ENCODE data around the gene INTS6L. TPM values are rescaled to one million over a fixed set of nuclear protein-coding genes. Genes with fewer than 3 reads are reported as not detected.

Gene INTS6L
- total RNA-seq, 4 donors from 2014 or later = 4.9 to 11.0 (median 7.7) TPM

DNA sequence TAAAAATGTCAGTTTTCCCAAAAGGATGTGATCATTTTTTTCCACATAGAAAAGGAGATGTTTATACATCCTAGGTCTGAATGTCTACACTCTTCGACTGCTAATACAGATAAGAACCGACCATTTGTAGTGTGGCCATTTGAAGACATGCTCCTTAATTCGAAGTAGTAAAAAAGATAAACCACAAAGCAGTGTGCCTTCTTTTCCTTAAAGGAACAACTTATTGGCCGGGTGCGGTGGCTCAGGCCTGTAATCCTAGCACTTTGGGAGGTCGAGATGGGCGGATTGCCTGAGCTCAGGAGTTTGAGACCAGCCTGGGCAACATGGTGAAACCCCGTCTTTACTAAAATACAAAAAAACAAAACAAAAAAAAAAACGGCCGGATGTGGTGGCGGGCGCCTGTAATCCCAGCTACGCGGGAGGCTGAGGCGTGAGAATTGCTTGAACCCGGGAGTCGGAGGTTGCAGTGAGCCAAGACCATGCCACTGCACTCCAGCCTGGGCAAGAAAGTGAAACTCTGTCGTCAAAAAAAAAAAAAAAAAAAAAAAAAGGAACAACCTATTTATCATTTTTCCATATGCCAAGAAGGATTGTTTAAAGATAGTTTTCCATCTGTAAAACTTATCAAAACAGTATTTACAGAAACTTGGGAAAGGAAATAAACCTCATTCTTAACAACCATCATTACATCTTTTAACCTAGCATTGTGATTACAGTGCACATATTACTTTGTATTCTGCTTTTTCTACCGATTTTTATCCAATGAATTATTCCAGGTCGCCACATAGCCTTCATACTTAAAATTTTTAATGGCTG, 2.6 kb downstream of the INTS6L start:
- Histone ChIP-seq H3K4me3 (replicated peaks in 1 of 3) (no peak overlapping the region), H3K27ac (no peak overlapping the region), H3K36me3 (no peaks in the 10 kb centered on the region), H3K27me3 (no peaks in the 10 kb centered on the region), H3K4me1 (no peaks in the 10 kb centered on the region), H3K9me3 (no peaks in the 10 kb centered on the region)
- DNase-seq = no peak
- TF ChIP-seq, protein P1, sequence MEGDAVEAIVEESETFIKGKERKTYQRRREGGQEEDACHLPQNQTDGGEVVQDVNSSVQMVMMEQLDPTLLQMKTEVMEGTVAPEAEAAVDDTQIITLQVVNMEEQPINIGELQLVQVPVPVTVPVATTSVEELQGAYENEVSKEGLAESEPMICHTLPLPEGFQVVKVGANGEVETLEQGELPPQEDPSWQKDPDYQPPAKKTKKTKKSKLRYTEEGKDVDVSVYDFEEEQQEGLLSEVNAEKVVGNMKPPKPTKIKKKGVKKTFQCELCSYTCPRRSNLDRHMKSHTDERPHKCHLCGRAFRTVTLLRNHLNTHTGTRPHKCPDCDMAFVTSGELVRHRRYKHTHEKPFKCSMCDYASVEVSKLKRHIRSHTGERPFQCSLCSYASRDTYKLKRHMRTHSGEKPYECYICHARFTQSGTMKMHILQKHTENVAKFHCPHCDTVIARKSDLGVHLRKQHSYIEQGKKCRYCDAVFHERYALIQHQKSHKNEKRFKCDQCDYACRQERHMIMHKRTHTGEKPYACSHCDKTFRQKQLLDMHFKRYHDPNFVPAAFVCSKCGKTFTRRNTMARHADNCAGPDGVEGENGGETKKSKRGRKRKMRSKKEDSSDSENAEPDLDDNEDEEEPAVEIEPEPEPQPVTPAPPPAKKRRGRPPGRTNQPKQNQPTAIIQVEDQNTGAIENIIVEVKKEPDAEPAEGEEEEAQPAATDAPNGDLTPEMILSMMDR (IDR thresholded peaks at IDR 0.05) = no peak
- TF ChIP-seq POLR2A (IDR thresholded peaks at IDR 0.05) = no peak
- intact Hi-C loops (cut with DNase I) = no loop called here
- WGBS, 2 donors = 90 to 95% methylated on average over 20 of the region's 20 CpGs

DNA sequence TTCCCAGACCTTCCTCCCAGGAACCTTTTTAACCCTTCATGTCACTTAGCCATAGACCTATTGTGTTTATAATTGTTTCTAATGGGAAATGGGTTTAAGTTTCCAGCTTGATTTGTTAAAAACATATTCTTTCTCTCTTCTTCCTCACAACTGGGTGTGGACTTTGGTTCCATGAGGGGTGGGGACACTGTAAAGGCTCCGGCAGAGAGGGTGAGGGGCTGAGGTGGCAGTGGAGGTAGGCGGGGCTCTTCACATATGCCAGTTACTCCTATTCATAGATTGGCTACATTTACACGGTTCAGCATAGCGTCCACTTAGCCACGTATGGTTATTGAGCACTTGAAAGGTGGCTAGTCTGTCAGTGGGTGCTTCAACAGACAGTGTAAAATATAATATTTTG, 7.8 kb downstream of the INTS6L start:
- no peak overlapping the region for H3K27ac ChIP-seq
- H3K9me3 ChIP-seq = no peaks in the 10 kb centered on the region
- TF ChIP-seq, protein P1 (IDR thresholded peaks at IDR 0.05) = no peak
- no peak for TF ChIP-seq POLR2A (IDR thresholded peaks at IDR 0.05)
- no peak for DNase-seq
- intact Hi-C loops (cut with DNase I) = no loop called here
- H3K27me3 ChIP-seq = no peaks in the 10 kb centered on the region
- no peak overlapping the region for H3K4me3 ChIP-seq (replicated peaks in 1 of 3)
- no peaks in the 10 kb centered on the region for H3K36me3 ChIP-seq
- H3K4me1 ChIP-seq = no peaks in the 10 kb centered on the region
- WGBS, 2 donors = 90 to 96% methylated on average over 5 of the region's 5 CpGs

DNA sequence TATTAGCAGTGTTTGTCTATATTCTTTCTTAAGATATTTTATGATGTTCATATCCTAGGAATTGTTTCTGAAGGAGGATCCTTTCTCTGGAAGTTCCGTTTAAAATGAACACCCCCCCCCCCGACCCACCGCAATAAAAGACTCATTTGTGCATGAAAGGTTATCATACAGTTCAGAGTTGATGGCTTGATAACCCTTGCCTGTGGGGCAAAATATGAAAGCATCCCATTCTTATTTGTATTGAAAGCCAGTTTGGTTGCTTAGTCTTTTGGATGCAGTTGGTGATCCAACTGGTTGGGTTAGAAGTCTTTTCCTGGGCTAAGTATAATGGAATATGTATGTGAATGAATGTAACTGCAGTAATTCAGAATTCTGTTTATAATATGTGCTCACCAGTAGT, 8.3 kb downstream of the INTS6L start:
- no peak overlapping the region for H3K27ac ChIP-seq
- no peaks in the 10 kb centered on the region for H3K4me1 ChIP-seq
- no peaks in the 10 kb centered on the region for H3K9me3 ChIP-seq
- no peaks in the 10 kb centered on the region for H3K36me3 ChIP-seq
- intact Hi-C loops (cut with DNase I) = no loop called here
- TF ChIP-seq POLR2A (IDR thresholded peaks at IDR 0.05) = no peak
- H3K27me3 ChIP-seq = no peaks in the 10 kb centered on the region
- no peak for DNase-seq
- WGBS, 2 donors = 90 to 92% methylated on average over 3 of the region's 3 CpGs
- no peak overlapping the region for H3K4me3 ChIP-seq (replicated peaks in 1 of 3)

DNA sequence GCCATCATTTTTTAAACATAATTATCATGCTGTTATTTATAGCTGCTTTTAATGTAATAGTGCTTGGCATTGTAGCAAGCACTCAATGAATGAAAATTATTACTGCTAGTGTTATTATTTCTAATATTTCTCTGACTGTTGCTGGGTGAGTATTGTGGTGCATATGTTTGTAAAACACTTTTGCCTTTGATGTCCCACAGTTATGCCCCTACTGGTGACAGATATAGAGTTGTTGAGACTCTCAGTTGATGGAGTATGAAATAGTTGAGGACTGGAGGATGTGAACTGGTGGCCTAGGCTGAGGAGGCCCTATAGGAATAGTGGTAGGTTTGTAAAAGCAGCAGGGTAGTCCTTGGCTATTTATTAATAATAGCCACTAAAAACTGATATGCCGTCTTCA, 9.6 kb downstream of the INTS6L start:
- H3K27me3 ChIP-seq = no peaks in the 10 kb centered on the region
- no peak overlapping the region for H3K27ac ChIP-seq
- H3K36me3 ChIP-seq = no peaks in the 10 kb centered on the region
- no peaks in the 10 kb centered on the region for H3K4me1 ChIP-seq
- TF ChIP-seq, protein P1 (IDR thresholded peaks at IDR 0.05) = no peak
- TF ChIP-seq POLR2A (IDR thresholded peaks at IDR 0.05) = no peak
- intact Hi-C loops (cut with DNase I) = no loop called here
- 93 to 100% methylated on average over 1 of the region's 1 CpG for WGBS, 2 donors
- no peak overlapping the region for H3K4me3 ChIP-seq (replicated peaks in 1 of 3)
- no peak for DNase-seq
- H3K9me3 ChIP-seq = no peaks in the 10 kb centered on the region

DNA sequence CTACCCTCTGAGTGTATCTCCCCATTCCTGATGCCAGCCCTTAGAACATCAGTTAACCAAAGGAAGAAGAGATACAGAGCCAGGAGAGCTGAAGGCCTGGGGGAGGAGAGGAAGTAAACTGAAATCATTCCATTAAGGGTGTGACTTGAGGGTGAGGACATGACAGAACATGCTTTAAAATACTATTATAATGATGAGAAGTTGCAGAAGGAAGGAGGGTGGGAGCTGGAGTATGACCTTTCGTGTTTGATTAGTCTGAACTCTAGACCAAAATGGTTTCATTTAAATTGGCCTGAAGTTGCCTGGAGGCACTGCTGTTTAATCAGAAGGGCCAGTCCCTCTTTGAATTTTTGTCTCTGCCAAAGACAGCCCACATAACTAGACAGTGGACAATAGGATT, 11.4 kb downstream of the INTS6L start:
- Histone ChIP-seq H3K36me3 (no peaks in the 10 kb centered on the region), H3K9me3 (no peaks in the 10 kb centered on the region), H3K27ac (no peak overlapping the region), H3K4me3 (replicated peaks in 1 of 3) (no peak overlapping the region), H3K27me3 (no peaks in the 10 kb centered on the region), H3K4me1 (no peaks in the 10 kb centered on the region)
- no peak for DNase-seq
- intact Hi-C loops (cut with DNase I) = no loop called here
- 79 to 100% methylated on average over 1 of the region's 1 CpG for WGBS, 2 donors
- TF ChIP-seq, protein P1 (IDR thresholded peaks at IDR 0.05) = no peak
- TF ChIP-seq POLR2A (IDR thresholded peaks at IDR 0.05) = no peak
